ENCODE measurements around the gene CEL. TPM values are rescaled to one million over a fixed set of nuclear protein-coding genes. Genes with fewer than 3 reads are reported as not detected.
A peak's percentile ranks its signal among the peaks of the same experiment; 100 is the strongest.

Gene CEL
- total and polyA plus RNA-seq, 10 of the 15 experiments (the other 5 are each of a cell fraction or from before 2014, with no cell fraction given): 0.05 to 4.1 (median 0.29) TPM; not detected in 2

GRCh38 chr9:133113949-133114885 is 52.4 kb downstream of the CEL start (continued):
- TF ChIP-seq ATF3 (IDR thresholded peaks at IDR 0.05; ENCODE audit: borderline replicate concordance, extremely low read depth, low read depth, low read length) (no peak), NR2C2 (IDR thresholded peaks at IDR 0.05; ENCODE audit: borderline replicate concordance, control insufficient read depth, insufficient read length, low read depth) (no peak), ZNF24 (IDR thresholded peaks at IDR 0.05) (no peak), USF2 (IDR thresholded peaks at IDR 0.05; ENCODE audit: borderline replicate concordance, low read depth, low read length) (peak; percentile 1; the same call in 1 of the 2 replicates), IKZF1 (conservative IDR thresholded peaks at IDR 0.05) (peak; percentile 25; the same call in 1 of the 2 replicates), TCF12 (IDR thresholded peaks at IDR 0.05; ENCODE audit: low read depth, low read length) (0 out of 2 replicates have a peak, but pooled peaks have one; percentile 35), MEF2B (IDR thresholded peaks at IDR 0.05; ENCODE audit: partially characterized antibody, poor library complexity, severe bottlenecking) (peak; percentile 86), USF1 (IDR thresholded peaks at IDR 0.05; ENCODE audit: borderline replicate concordance, extremely low read length, insufficient read depth, low read depth, low read length) (no peak), PKNOX1 (IDR thresholded peaks at IDR 0.05) (no peak), BRCA1 (IDR thresholded peaks at IDR 0.05; ENCODE audit: low read depth, low read length) (no peak)
